ENCODE results near the gene FUOM. TPM values are rescaled to one million over a fixed set of nuclear protein-coding genes. Genes with fewer than 3 reads are reported as not detected.

The FUOM gene
- total RNA-seq, 1 donor from 2014 or later, result 37.2 TPM

DNA sequence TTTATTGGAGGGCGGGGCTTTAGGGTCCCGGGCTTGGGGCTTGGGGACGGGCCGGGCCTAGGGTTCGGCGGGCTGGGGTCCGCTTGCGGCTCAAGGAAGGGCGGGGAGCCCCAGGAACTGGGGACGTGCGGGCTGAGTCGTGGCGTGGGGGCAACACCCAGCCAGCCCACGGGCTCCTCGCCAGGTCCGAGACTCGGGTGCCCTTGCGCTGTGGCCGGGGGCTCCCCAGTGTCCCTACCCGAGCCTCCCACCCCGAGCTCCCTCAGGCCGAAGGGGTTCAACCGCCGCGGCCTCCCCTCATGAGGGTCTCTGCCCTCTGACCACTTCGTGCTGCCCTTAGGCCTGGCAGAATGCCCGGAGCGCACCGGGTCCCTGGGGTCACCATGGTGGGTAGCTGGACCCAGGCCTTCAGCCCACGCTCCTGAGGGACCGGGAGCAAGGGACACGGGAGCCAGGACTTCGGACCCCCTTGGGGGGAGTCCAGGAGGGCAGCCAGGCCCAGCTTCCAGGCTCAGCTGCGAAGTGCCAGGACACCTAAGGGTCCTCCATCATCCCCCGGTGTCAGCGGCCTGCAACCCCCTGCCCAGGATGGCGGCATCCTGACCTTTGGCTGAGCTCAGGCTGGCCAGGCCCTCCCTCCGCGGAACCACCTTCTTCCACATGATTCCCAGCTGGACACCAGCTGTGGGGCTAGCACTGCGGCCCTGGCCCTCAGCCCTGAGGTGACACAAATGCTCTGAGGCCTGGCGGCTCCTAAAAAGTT lies 524 bp upstream of the FUOM start:
- intact Hi-C loops (cut with micrococcal nuclease), result loop anchor here (1.0 kb wide), 2 partner anchors 15 to 31 kb away; partner anchors contain the start of gene ECHS1
- Mint-ChIP-seq H3K27ac (no peak overlapping the region), H3K9me3 (no peaks in the 10 kb centered on the region), H3K36me3 (ENCODE audit: low read depth) (peaks cover 15% of the 10 kb centered on the region), H3K27me3 (no peaks in the 10 kb centered on the region), H3K4me1 (peaks cover 31% of the 10 kb centered on the region), H3K4me3 (no peak overlapping the region)
- ATAC-seq (ENCODE audit: low read depth) (no peak), DNase-seq (no peak)
- CTCF ChIA-PET, result no interaction called here
- POLR2A ChIA-PET, result interaction anchor here (0.6 to 3.0 kb wide), 10 partner anchors 11 to 81 kb away, joined by 4 to 19 read pairs (median 8); partner anchors contain the start of genes CALY, ECHS1, MTG1 and PAOX
- TF ChIP-seq, protein P1, sequence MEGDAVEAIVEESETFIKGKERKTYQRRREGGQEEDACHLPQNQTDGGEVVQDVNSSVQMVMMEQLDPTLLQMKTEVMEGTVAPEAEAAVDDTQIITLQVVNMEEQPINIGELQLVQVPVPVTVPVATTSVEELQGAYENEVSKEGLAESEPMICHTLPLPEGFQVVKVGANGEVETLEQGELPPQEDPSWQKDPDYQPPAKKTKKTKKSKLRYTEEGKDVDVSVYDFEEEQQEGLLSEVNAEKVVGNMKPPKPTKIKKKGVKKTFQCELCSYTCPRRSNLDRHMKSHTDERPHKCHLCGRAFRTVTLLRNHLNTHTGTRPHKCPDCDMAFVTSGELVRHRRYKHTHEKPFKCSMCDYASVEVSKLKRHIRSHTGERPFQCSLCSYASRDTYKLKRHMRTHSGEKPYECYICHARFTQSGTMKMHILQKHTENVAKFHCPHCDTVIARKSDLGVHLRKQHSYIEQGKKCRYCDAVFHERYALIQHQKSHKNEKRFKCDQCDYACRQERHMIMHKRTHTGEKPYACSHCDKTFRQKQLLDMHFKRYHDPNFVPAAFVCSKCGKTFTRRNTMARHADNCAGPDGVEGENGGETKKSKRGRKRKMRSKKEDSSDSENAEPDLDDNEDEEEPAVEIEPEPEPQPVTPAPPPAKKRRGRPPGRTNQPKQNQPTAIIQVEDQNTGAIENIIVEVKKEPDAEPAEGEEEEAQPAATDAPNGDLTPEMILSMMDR (IDR thresholded peaks at IDR 0.05), result no peak

DNA sequence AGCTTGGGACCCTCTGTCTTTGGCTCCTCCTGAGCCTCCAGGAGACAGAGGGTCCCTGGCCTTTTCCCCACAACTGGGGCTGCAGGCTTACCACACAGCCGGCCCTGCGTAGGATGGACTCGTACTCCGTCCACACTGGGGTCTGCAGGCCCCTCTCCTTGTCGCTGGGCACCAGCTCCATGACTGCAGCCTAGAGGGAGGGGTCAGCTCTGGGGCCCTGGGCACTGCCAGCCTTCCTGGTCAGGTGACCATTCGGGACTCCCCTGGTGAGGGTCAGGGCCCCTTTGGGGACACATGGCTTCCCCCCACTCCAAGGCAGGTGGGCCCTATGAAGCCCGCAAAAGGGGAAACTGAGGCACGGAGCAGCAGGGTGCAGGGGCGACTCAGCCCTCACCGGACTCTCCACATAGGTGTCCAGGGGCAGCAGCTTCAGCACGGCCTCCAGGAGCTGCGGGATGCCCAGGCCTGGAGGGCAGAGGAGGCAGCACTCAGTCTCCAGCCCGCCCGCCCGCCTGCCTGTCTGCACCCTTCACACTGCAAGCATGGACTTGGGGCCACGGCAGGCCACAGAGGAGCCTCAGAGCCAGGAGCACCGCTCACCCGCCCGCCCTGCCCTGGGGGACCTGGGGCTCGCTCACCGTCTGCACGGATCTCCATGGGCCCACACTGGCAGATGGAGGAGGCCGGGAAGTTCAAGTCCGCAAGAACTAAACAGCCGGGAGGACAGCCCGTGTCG lies 1.1 kb downstream of the FUOM start:
- ChIA-PET POLR2A (interaction anchor here (0.7 to 3.0 kb wide), 9 partner anchors 9 to 38 kb away, joined by 3 to 19 read pairs (median 8); partner anchors contain the start of genes CALY, ECHS1, MTG1 and PAOX), CTCF (no interaction called here)
- no peaks in the 10 kb centered on the region for H3K27me3 Mint-ChIP-seq
- no peaks in the 10 kb centered on the region for H3K9me3 Mint-ChIP-seq
- no peaks in the 10 kb centered on the region for H3K36me3 Mint-ChIP-seq (ENCODE audit: low read depth)
- DNase-seq (no peak), ATAC-seq (ENCODE audit: low read depth) (no peak)
- TF ChIP-seq, protein P1 (IDR thresholded peaks at IDR 0.05), result no peak
- intact Hi-C loops (cut with micrococcal nuclease), result loop anchor here (1.0 to 2.0 kb wide), 3 partner anchors 20 to 38 kb away; partner anchors contain the start of genes CALY, MTG1 and PAOX
- H3K4me1 Mint-ChIP-seq, result peaks cover 25% of the 10 kb centered on the region
- H3K27ac Mint-ChIP-seq, result no peak overlapping the region
- H3K4me3 Mint-ChIP-seq, result peak overlapping the region; percentile 79

DNA sequence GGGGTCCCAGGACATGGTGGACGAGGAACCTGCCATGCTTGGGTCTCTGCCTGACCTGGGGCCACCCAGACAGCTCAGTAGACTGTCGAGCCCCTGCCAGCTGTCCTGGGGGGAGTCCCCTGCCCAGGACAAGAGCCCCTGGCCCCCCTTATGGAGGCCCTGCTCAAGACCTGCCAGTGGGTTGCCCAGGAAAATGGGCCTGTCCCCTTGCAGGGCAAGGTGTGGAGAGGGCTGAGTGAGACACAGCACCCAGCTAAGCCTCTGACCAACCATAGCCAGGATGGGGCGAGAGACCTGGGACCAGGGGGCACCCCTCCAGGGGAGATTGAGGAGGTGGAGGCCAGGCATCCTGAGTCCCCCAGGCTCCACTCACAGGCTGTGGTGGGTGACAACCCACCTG lies 1.8 kb downstream of the FUOM start:
- DNase-seq (no peak), ATAC-seq (ENCODE audit: low read depth) (no peak)
- H3K9me3 Mint-ChIP-seq, result no peaks in the 10 kb centered on the region
- intact Hi-C loops (cut with micrococcal nuclease), result loop anchor here (2.0 kb wide), 1 partner anchor 19 kb away; the partner anchor contains the start of gene CALY
- no peak overlapping the region for H3K27ac Mint-ChIP-seq
- H3K27me3 Mint-ChIP-seq, result no peaks in the 10 kb centered on the region
- peaks cover 17% of the 10 kb centered on the region for H3K4me1 Mint-ChIP-seq
- POLR2A ChIA-PET, result interaction anchor here (0.7 kb wide), 1 partner anchor 34 kb away, joined by 3 read pairs; no protein-coding TSS in a partner anchor
- no peaks in the 10 kb centered on the region for H3K36me3 Mint-ChIP-seq (ENCODE audit: low read depth)
- CTCF ChIA-PET, result no interaction called here
- peak overlapping the region; percentile 64 for H3K4me3 Mint-ChIP-seq
- TF ChIP-seq, protein P1 (IDR thresholded peaks at IDR 0.05), result no peak

DNA sequence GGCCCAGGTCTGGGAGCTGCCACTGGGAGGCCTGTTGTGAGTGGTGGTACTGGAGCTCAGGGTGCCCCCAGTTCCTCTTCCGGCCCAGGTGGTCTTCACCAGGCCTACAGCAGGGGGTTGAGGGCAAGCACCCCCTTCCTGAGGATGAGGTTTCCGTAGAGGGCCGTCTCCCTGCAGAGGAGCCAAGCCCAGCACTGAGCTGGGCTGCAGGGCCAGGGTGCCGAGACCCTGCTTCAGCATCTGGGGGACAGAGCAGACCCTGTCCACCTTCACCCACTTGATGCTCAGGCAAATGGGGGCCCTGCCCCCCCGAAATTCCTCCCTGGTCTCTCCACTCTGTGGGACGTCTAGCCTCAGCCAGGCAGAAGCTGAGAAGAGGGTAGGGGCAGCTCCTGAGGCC lies 2.6 kb downstream of the FUOM start:
- H3K27ac Mint-ChIP-seq, result no peak overlapping the region
- no peaks in the 10 kb centered on the region for H3K36me3 Mint-ChIP-seq (ENCODE audit: low read depth)
- DNase-seq (no peak), ATAC-seq (ENCODE audit: low read depth) (no peak)
- H3K9me3 Mint-ChIP-seq, result no peaks in the 10 kb centered on the region
- peaks cover 11% of the 10 kb centered on the region for H3K4me1 Mint-ChIP-seq
- CTCF ChIA-PET, result no interaction called here
- H3K27me3 Mint-ChIP-seq, result no peaks in the 10 kb centered on the region
- H3K4me3 Mint-ChIP-seq, result no peak overlapping the region
- TF ChIP-seq, protein P1 (IDR thresholded peaks at IDR 0.05), result no peak
- intact Hi-C loops (cut with micrococcal nuclease), result no loop called here
- POLR2A ChIA-PET, result no interaction called here

DNA sequence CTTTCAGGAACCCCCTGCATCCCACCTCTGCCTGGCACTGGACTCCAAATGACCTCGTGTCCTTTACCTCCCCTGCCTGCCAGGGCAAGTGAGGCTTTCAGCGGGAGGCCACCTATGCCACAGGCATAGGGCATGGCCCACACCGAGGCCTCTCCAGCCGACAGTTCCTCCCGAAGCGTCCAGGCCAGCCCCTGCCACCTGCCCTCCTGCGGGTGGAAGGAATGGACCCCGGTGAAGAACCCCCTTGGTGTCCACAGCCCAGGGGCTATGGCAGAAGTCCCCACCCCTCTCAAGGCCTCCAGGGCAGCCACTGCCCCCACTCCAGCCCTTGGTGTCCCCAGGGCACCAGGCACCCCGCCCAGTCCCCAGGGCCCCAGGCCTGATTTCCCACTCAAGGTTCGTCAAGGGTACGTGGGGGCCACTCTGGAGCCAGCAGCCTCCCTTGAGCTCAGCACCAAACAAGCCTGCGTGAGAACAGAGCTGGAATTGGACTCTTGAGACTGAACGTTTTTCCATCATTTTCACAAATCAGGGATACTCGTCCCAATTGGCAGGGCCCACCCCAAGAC lies 3.1 kb downstream of the FUOM start:
- H3K36me3 Mint-ChIP-seq (ENCODE audit: low read depth), result no peaks in the 10 kb centered on the region
- H3K9me3 Mint-ChIP-seq, result no peaks in the 10 kb centered on the region
- ChIA-PET POLR2A (no interaction called here), CTCF (no interaction called here)
- TF ChIP-seq, protein P1 (IDR thresholded peaks at IDR 0.05), result no peak
- ATAC-seq (ENCODE audit: low read depth) (no peak), DNase-seq (no peak)
- no peaks in the 10 kb centered on the region for H3K27me3 Mint-ChIP-seq
- H3K27ac Mint-ChIP-seq, result no peak overlapping the region
- peaks cover 7% of the 10 kb centered on the region for H3K4me1 Mint-ChIP-seq
- H3K4me3 Mint-ChIP-seq, result no peak overlapping the region
- intact Hi-C loops (cut with micrococcal nuclease), result no loop called here

Data from activated B cell treated with CpG ODN at 0.5 μM for 24 hours (primary cell).